ENCODE data around the gene NOL11.
"Not testable (repeated sequence)": the region's sequence is repeated elsewhere in the genome, so short reads cannot be mapped to it uniquely, and the experiment has no call there.

Gene NOL11

DNA sequence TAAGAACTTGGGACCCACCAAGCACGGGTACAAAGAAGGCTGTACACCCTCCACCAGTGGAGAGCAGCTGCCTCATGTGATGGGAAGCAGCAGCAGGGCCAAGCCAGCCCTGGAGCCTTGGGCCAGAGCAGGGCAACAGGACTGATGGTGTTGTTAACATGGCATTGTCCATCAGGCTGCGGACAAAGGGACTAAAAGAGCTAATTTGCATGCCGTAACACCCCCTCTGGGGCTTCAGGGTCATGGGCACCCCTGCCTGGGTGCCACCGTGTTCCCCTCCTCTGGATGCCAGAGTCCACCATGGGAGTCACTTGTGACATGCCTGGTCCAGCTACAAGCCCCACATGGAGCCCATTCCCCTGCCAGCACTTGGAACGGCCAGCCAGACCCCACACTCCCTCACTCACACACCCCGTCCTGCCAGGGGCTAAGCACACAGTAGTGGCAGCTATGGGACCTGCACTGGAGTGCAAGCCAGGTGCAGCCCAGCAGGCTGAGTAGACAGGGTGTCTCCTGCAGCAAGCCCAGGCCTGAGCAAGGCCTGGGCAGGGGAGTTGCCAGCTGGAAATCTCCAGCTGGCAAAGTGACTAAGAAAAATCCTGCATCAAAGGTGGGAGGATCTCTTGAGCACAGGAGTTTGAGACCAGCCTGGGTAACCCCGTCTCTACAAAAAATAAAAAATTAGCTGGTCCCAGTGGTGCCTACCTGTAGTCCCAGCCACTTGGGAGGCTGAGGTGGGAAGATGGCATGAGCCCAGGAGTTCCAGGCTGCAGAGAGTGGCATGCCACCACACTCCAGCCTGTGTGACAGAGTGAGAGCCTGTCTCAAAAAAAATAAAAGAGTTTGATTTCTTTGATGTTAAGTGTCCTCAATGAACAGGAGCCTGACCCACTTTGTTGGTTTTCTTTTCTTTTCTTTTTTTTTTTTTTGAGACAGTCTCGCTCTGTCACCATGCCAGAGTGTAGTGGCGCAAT lies 33.7 kb downstream of the NOL11 start:
- TF ChIP-seq, protein P1, sequence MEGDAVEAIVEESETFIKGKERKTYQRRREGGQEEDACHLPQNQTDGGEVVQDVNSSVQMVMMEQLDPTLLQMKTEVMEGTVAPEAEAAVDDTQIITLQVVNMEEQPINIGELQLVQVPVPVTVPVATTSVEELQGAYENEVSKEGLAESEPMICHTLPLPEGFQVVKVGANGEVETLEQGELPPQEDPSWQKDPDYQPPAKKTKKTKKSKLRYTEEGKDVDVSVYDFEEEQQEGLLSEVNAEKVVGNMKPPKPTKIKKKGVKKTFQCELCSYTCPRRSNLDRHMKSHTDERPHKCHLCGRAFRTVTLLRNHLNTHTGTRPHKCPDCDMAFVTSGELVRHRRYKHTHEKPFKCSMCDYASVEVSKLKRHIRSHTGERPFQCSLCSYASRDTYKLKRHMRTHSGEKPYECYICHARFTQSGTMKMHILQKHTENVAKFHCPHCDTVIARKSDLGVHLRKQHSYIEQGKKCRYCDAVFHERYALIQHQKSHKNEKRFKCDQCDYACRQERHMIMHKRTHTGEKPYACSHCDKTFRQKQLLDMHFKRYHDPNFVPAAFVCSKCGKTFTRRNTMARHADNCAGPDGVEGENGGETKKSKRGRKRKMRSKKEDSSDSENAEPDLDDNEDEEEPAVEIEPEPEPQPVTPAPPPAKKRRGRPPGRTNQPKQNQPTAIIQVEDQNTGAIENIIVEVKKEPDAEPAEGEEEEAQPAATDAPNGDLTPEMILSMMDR (IDR thresholded peaks at IDR 0.05; ENCODE audit: low read depth, low read length): no peak
- no peak for DNase-seq
- Histone ChIP-seq H3K36me3 (peaks cover 50% of the 10 kb centered on the region), H3K27ac (no peak overlapping the region), H3K4me3 (ENCODE audit: low read depth, low read length) (no peak overlapping the region), H3K27me3 (ENCODE audit: insufficient read depth, low read depth, severe bottlenecking) (no peaks in the 10 kb centered on the region), H3K9me3 (ENCODE audit: severe bottlenecking) (no peaks in the 10 kb centered on the region)

DNA sequence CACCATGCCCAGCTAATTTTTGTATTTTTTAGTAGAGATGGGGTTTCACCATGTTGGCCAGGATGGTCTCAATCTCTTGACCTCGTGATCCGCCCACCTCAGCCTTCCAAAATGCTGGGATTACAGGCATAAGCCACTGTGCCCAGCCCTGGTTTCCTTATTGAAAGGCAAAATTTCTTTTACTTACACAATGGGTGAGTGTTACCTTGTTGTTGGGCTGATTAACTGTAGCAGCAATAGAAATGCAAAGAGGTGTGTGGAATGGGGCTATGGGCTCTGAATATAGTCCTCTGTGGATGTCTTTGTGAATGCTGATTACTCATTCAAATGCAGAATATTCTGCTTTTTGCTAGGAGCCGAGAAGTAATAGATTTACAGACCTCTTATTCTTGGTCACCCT lies 34.4 kb downstream of the NOL11 start:
- not testable (repeated sequence) for H3K27me3 ChIP-seq (ENCODE audit: insufficient read depth, low read depth, severe bottlenecking); H3K27ac ChIP-seq; H3K9me3 ChIP-seq (ENCODE audit: severe bottlenecking); DNase-seq; H3K4me3 ChIP-seq (ENCODE audit: low read depth, low read length)
- H3K36me3 ChIP-seq: peaks cover 42% of the 10 kb centered on the region

DNA sequence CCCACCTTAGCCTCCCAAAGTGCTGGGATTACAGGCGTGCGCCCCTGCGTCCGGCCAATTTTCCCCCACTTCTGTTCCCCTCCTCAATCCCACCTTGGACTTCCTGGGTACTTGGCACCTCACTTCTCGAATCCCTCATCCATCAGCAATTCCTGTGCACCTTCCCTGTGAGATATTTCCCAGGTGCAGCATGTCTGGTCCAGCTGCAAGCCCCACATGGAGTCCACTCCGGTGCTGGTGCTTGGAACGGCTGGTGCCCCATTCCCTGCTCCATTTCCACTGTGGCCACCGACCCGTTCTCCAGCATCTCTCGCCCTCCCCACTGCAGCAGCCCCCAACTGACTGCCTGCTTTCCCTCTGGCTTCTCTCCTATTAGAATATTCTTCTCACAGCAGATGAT lies 35.3 kb downstream of the NOL11 start:
- no peak for DNase-seq
- no peak overlapping the region for H3K4me3 ChIP-seq (ENCODE audit: low read depth, low read length)
- TF ChIP-seq, protein P1 (IDR thresholded peaks at IDR 0.05; ENCODE audit: low read depth, low read length): no peak
- H3K27me3 ChIP-seq (ENCODE audit: insufficient read depth, low read depth, severe bottlenecking): no peaks in the 10 kb centered on the region
- no peaks in the 10 kb centered on the region for H3K9me3 ChIP-seq (ENCODE audit: severe bottlenecking)
- H3K27ac ChIP-seq: no peak overlapping the region
- H3K36me3 ChIP-seq: peaks cover 35% of the 10 kb centered on the region

DNA sequence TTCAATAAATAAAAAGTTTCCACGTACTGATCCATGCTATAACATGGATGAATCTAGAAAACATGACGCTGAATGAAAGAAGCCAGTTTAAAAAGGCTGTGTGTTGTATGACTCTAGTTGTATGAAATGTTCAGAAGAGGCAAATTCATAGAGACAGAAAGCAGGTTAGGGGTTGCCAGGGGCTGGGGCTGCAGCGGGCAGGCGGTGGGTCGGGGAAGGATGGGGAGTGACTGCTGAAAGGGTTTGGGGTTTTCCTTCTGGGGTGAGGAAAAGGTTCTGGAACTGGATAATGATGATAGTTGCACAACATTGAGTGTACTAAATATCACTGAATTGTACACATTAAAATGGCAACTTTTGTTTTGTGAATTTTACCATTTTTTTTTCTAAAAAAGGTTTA lies 36.3 kb downstream of the NOL11 start:
- TF ChIP-seq, protein P1 (IDR thresholded peaks at IDR 0.05; ENCODE audit: low read depth, low read length): no peak
- DNase-seq: no peak
- Histone ChIP-seq H3K9me3 (ENCODE audit: severe bottlenecking) (no peaks in the 10 kb centered on the region), H3K27me3 (ENCODE audit: insufficient read depth, low read depth, severe bottlenecking) (no peaks in the 10 kb centered on the region), H3K36me3 (peaks cover 29% of the 10 kb centered on the region), H3K4me3 (ENCODE audit: low read depth, low read length) (no peak overlapping the region), H3K27ac (no peak overlapping the region)

DNA sequence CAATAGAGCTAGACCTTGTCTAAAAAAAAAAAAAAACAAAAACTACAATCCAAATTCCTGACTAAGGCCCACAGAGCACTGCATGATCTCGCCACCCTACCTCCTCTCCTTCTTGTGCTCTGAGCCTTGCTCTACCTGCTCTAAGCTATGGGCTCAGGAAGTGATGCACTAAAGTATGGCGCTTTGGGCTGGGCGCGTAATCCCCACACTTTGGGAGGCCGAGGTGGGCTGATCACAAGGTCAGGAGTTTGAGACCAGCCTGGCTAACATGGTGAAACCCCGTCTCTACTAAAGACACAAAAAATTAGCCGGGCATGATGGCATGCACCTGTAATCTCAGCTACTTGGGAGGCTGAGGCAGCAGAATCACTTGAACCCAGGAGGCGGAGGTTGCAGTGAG lies 37.0 kb downstream of the NOL11 start:
- H3K9me3 ChIP-seq (ENCODE audit: severe bottlenecking); H3K27ac ChIP-seq; DNase-seq; H3K27me3 ChIP-seq (ENCODE audit: insufficient read depth, low read depth, severe bottlenecking); H3K4me3 ChIP-seq (ENCODE audit: low read depth, low read length): not testable (repeated sequence)
- H3K36me3 ChIP-seq: peaks cover 27% of the 10 kb centered on the region

DNA sequence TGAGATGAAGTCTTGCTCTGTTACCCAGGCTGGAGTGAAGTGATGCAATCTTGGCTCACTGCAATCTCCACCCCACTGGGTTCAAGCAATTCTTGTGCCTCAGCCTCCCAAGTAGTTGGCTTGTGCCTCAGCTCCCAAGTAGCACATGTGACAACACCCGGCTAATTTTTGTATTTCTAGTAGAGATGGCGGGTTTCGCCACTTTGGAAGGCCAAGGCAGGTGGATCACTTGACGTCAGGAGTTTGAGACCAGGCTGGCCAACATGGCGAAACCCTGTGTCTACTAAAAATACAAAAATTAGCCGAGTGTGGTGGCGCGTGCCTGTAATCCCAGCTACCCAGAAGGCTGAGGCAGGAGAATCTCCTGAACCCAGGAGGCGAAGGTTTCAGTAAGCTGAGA lies 39.0 kb downstream of the NOL11 start:
- not testable (repeated sequence) for H3K27me3 ChIP-seq (ENCODE audit: insufficient read depth, low read depth, severe bottlenecking); H3K27ac ChIP-seq; H3K4me3 ChIP-seq (ENCODE audit: low read depth, low read length); H3K9me3 ChIP-seq (ENCODE audit: severe bottlenecking); DNase-seq
- peaks cover 10% of the 10 kb centered on the region for H3K36me3 ChIP-seq

DNA sequence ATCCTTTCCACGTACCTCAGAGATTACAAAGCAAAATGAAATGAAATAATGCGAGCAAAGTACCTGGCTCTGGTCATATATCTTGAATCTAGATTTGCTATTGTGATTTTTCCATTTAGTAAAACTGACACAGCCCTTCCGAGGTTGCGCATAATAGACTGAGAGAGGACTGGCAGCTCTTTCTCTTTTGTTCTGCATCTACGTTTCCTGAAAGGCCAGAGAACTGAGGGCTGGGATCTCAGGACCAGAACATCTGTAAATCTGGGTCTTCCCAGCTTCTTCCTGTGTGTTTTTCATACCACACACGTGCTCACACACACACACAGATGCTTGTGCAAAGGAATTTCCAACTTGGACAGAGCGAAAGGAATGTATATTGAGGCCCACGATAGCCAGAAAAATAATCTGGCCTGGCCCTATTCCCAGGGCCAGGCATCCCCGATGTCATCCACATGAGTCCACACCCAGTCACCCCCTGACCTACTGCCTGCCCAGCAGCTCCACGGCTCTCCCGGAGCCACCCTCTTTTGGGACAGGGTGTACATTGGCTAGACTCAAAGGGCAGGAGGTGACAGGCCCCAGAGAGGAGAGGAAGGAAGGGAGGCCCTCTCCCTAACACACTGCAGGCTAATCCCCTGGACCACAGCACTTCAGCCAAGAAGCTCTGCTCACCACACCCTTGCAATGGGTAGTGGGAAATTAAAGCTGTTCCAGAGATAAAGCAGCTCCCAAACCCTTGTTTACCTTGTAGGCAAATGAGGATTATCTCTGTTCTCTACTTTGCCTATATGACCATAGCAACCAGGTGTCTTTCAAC lies 41.8 kb downstream of the NOL11 start:
- H3K9me3 ChIP-seq (ENCODE audit: severe bottlenecking): no peaks in the 10 kb centered on the region
- H3K36me3 ChIP-seq: peaks cover 10% of the 10 kb centered on the region
- no peak overlapping the region for H3K27ac ChIP-seq
- TF ChIP-seq, protein P1 (IDR thresholded peaks at IDR 0.05; ENCODE audit: low read depth, low read length): no peak
- no peak overlapping the region for H3K4me3 ChIP-seq (ENCODE audit: low read depth, low read length)
- no peaks in the 10 kb centered on the region for H3K27me3 ChIP-seq (ENCODE audit: insufficient read depth, low read depth, severe bottlenecking)
- DNase-seq: no peak
